Sigmoid colon (tissue), 4 donors: Measurements from ENCODE around the gene C1orf105.
A peak's percentile ranks its signal among the peaks of the same experiment; 100 is the strongest.

Source experiments
- POLR2A ChIP-seq, 2 donors: fragments of 450-650 bp; IDR thresholded peaks; one replicate each; pipeline ENCODE4 v1.6.1; 2016; ENCODE audit warnings: antibody characterized with exemption in 2 of 2, mild to moderate bottlenecking in 2 of 2, moderate library complexity in 2 of 2
- POLR2AphosphoS5 ChIP-seq, 4 donors: sonication (generic); formaldehyde crosslinking; IDR thresholded peaks; one replicate each; pipeline ENCODE4 v1.6.1; 2017; ENCODE audit warnings: antibody characterized with exemption in 4 of 4

DNA sequence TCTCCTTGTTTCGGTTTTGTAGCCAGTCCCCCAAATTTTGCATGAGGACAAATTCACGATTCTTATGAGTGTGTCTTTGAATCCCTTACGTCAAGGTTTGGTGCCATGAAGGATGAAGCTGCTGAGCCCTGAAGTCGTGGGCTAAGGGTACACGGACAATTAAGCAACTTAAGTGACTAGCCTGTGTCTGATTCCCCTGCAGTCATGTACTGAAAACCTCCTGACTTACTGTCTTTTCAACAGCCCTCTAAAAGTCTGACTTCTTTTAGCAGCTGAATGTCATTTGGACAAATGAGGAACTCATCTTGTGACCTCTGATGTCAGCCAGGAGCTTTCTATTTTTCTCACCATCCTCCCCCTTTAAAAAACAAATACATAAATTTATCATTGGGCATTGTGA is 27.1 kb upstream of the C1orf105 start:
- no peak for TF ChIP-seq POLR2A (IDR thresholded peaks at IDR 0.05)
- peak in 1 of 4 donors; percentile 21 for TF ChIP-seq POLR2AphosphoS5 (IDR thresholded peaks at IDR 0.05)
